Spleen (tissue), 7 donors: ENCODE results near the gene SLC6A20.
"Not testable (repeated sequence)": the region's sequence is repeated elsewhere in the genome, so short reads cannot be mapped to it uniquely, and the experiment has no call there.

Experiments
- POLR2A ChIP-seq, 3 donors: fragments of 450-650 bp; IDR thresholded peaks; one replicate each; pipeline ENCODE4 v1.5.1; 2017; ENCODE audit warnings: antibody characterized with exemption in 3 of 3, mild to moderate bottlenecking in 1 of 3
- POLR2AphosphoS5 ChIP-seq, 3 donors: sonication (generic); formaldehyde crosslinking; IDR thresholded peaks; one replicate each; pipeline ENCODE4 v1.5.1; 2017; ENCODE audit warnings: antibody characterized with exemption in 3 of 3
- TF ChIP-seq, protein P1 (sequence below), 11 experiments: fragments of 200-600 bp in 7 of 11; fragments of 450-650 bp in 4 of 11; sonication (generic) in 4 of 11; IDR thresholded peaks in 8 of 11; conservative IDR thresholded peaks in 3 of 11; 1 replicate in 7 of 11; 2 replicates in 4 of 11; pipeline versions ENCODE4 v1.4.0 to v1.8.0; 2016 to 2021; ENCODE audit warnings: antibody characterized with exemption in 11 of 11, inconsistent platforms in 4 of 11, mild to moderate bottlenecking in 1 of 11
- donor health status: DM: no; HTN: no; CAD: no; lungs with moderate emphysema.
- donor health status: DM: no; HTN: no; CAD: no.
- donor health status: DM: no; HTN: no; CAD: no.

DNA sequence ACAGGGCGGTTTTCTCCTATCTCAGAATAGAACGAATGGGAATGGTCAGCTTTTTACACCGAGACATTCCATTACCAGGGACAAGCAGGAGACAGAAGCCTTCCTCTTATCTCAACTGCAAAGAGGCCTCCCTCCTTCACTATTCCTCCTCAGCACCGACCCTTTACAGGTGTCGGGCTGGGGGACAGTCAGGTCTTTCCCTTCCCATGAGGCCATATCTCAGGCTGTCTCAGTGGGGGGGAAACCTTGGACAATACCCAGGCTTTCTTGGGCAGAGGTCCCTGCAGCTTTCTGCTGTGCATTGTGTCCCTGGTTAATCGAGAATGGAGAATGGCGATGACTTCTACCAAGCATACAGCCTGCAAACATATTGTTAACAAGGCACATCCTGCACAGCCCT lies 39.2 kb downstream of the SLC6A20 start:
- TF ChIP-seq, protein P1, sequence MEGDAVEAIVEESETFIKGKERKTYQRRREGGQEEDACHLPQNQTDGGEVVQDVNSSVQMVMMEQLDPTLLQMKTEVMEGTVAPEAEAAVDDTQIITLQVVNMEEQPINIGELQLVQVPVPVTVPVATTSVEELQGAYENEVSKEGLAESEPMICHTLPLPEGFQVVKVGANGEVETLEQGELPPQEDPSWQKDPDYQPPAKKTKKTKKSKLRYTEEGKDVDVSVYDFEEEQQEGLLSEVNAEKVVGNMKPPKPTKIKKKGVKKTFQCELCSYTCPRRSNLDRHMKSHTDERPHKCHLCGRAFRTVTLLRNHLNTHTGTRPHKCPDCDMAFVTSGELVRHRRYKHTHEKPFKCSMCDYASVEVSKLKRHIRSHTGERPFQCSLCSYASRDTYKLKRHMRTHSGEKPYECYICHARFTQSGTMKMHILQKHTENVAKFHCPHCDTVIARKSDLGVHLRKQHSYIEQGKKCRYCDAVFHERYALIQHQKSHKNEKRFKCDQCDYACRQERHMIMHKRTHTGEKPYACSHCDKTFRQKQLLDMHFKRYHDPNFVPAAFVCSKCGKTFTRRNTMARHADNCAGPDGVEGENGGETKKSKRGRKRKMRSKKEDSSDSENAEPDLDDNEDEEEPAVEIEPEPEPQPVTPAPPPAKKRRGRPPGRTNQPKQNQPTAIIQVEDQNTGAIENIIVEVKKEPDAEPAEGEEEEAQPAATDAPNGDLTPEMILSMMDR (IDR thresholded peaks at IDR 0.05 in 8 of 11, conservative IDR thresholded peaks at IDR 0.05 in 3 of 11): not testable (repeated sequence)
- not testable (repeated sequence) for TF ChIP-seq POLR2AphosphoS5, POLR2A (IDR thresholded peaks at IDR 0.05)
